SK-N-MC (cell line): ENCODE measurements around the gene ANKS1B.

Source experiments
- EZH2 ChIP-seq: fragments of 200-600 bp; sonication (generic); IDR thresholded peaks from one replicate; pipeline ENCODE4 v1.6.1; 2017; ENCODE audit warnings: antibody characterized with exemption
- FOXP2 ChIP-seq: optimal IDR thresholded peaks from 2 replicates; pipeline ENCODE3; 2011; ENCODE audit warnings: mild to moderate bottlenecking, moderate library complexity; ENCODE audit not compliant: insufficient read depth; ENCODE audit errors: extremely low read length, control extremely low read depth
- POLR2AphosphoS5 ChIP-seq: IDR thresholded peaks from 2 replicates; pipeline ENCODE4 v1.6.1; 2012; ENCODE audit warnings: mild to moderate bottlenecking, low read depth, low read length, borderline replicate concordance

DNA sequence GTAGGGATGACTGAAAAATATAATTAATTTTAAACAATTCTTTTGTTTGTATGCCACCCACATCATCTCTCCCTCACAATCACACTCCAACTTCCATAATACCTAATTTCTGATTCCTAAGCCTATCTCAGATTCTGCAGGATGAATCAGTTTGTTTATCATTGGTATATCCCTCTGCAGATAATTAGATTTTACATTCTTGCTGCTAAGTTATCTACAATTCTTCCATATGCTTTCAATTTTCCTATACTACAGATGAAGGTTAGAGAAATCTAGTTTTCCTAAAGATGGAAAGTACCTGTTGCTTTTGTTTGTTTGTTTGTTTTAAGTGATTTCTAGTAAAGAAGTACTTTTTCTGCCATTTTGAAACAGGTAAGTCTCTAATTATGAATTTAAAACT lies 105.3 kb downstream of the ANKS1B start:
- TF ChIP-seq EZH2 (no peak), POLR2AphosphoS5 (no peak), FOXP2 (no peak)
